ENCODE data around the gene MBP. TPM values are rescaled to one million over a fixed set of nuclear protein-coding genes. Genes with fewer than 3 reads are reported as not detected.

The MBP gene
- total and polyA plus RNA-seq, 10 of the 15 experiments (the other 5 are each of a cell fraction or from before 2014, with no cell fraction given): 12.2 to 67.8 (median 42.1) TPM

- TF ChIP-seq RB1 (IDR thresholded peaks at IDR 0.05; ENCODE audit: borderline replicate concordance) (no peak), ATF7 (IDR thresholded peaks at IDR 0.05; ENCODE audit: low read depth) (no peak), PML (IDR thresholded peaks at IDR 0.05; ENCODE audit: low read length) (peak; percentile 58; the same call in 1 of the 2 replicates), EED (IDR thresholded peaks at IDR 0.05; ENCODE audit: low read depth) (peak; percentile 52; the same call in 1 of the 2 replicates), BCL3 (IDR thresholded peaks at IDR 0.05; ENCODE audit: borderline replicate concordance, insufficient read depth, low read depth, low read length, poor library complexity, severe bottlenecking) (no peak), HDGF (IDR thresholded peaks at IDR 0.05) (peak; percentile 54; the same call in 1 of the 2 replicates), NFYB (IDR thresholded peaks at IDR 0.05; ENCODE audit: insufficient read depth, low read depth, low read length) (0 out of 2 replicates have a peak, but pooled peaks have one; percentile 31), HSF1 (IDR thresholded peaks at IDR 0.05; ENCODE audit: low read depth, low read length) (no peak), JUND (IDR thresholded peaks at IDR 0.05; ENCODE audit: low read depth, low read length) (no peak), ZNF622 (IDR thresholded peaks at IDR 0.05) (no peak), YY1 (IDR thresholded peaks at IDR 0.05; ENCODE audit: low read depth, low read length) (peak; percentile 15; the same call in 1 of the 2 replicates), ZBTB11 (CRISPR knock-in tag; IDR thresholded peaks at IDR 0.05) (no peak), SRF (IDR thresholded peaks at IDR 0.05; ENCODE audit: low read depth in 2 of 2, low read length in 2 of 2) (no peak), USF2 (IDR thresholded peaks at IDR 0.05; ENCODE audit: borderline replicate concordance, low read depth, low read length) (no peak), SUPT20H (IDR thresholded peaks at IDR 0.05; ENCODE audit: borderline replicate concordance, control insufficient read depth, low read depth, low read length) (no peak), ESRRA (IDR thresholded peaks at IDR 0.05; ENCODE audit: low read length) (no peak), NKRF (conservative IDR thresholded peaks at IDR 0.05) (no peak)
- TF ChIP-seq, protein P1, sequence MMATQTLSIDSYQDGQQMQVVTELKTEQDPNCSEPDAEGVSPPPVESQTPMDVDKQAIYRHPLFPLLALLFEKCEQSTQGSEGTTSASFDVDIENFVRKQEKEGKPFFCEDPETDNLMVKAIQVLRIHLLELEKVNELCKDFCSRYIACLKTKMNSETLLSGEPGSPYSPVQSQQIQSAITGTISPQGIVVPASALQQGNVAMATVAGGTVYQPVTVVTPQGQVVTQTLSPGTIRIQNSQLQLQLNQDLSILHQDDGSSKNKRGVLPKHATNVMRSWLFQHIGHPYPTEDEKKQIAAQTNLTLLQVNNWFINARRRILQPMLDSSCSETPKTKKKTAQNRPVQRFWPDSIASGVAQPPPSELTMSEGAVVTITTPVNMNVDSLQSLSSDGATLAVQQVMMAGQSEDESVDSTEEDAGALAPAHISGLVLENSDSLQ (IDR thresholded peaks at IDR 0.05): no peak
Observed at GRCh38 chr18:77101410-77102258, 30.9 kb downstream of the MBP start (continued).

Measured in GM12878 (cell line).